Epithelial cell of proximal tubule (primary cell): ENCODE measurements around the gene PRR20G. TPM values are rescaled to one million over a fixed set of nuclear protein-coding genes. Genes with fewer than 3 reads are reported as not detected.

Experiments used
- DNase-seq: peaks from one replicate; pipeline ENCODE4 v3.0.0-alpha.2; 2011; ENCODE audit warnings: low read depth
- H3K4me3 ChIP-seq: 2 replicates; pipeline ENCODE4 v1.5.1; 2011; ENCODE audit warnings: low read depth, mild to moderate bottlenecking, low read length
- total RNA-seq: library from RNA; depleted of rRNA; stranded (reverse); fragments of >200 nt; gene quantifications from 2 replicates; pipeline ENCODE4 v1.2.3, GENCODE V29; 2015
- TF ChIP-seq, protein P1 (sequence below): conservative IDR thresholded peaks from 2 replicates; pipeline ENCODE4 v1.5.1; 2012; ENCODE audit warnings: low read depth, mild to moderate bottlenecking, low read length

Gene PRR20G
- total RNA-seq, 1 donor from 2014 or later = not detected

GRCh38 chr3:127264292-127264691 is 23.6 kb downstream of the PRR20G start:
- DNase-seq = no peak
- TF ChIP-seq, protein P1, sequence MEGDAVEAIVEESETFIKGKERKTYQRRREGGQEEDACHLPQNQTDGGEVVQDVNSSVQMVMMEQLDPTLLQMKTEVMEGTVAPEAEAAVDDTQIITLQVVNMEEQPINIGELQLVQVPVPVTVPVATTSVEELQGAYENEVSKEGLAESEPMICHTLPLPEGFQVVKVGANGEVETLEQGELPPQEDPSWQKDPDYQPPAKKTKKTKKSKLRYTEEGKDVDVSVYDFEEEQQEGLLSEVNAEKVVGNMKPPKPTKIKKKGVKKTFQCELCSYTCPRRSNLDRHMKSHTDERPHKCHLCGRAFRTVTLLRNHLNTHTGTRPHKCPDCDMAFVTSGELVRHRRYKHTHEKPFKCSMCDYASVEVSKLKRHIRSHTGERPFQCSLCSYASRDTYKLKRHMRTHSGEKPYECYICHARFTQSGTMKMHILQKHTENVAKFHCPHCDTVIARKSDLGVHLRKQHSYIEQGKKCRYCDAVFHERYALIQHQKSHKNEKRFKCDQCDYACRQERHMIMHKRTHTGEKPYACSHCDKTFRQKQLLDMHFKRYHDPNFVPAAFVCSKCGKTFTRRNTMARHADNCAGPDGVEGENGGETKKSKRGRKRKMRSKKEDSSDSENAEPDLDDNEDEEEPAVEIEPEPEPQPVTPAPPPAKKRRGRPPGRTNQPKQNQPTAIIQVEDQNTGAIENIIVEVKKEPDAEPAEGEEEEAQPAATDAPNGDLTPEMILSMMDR = no peak
- no peak overlapping the region for H3K4me3 ChIP-seq

- no peak for DNase-seq
- TF ChIP-seq, protein P1 = no peak
- H3K4me3 ChIP-seq = no peak overlapping the region
Measured at GRCh38 chr3:127263586-127264231, 24.1 kb downstream of the PRR20G start.

DNA sequence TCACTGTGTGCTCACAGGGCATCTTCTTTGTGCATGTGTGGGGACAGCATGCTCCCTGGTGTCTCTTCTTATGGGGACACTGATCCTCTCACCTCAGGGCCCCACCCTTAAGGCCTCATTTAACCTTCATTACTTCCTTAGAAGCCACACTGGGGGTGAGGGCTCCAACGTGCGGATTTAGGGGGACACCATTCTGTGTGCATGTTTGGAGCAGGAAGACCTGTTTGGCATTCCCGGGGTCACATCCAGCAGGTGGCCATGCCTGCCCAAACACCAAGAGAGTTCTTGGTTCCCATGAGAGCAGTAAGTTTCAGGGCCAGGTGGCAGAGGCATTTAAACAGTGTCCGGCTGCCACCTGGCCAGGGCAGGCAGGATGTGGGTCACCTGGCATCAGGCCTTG is 24.8 kb downstream of the PRR20G start:
- no peak for DNase-seq
- H3K4me3 ChIP-seq = no peak overlapping the region
- TF ChIP-seq, protein P1 = no peak

- DNase-seq = no peak
- TF ChIP-seq, protein P1 = no peak
- H3K4me3 ChIP-seq = no peak overlapping the region
Measured at GRCh38 chr3:127262533-127262932, 25.3 kb downstream of the PRR20G start.

DNA sequence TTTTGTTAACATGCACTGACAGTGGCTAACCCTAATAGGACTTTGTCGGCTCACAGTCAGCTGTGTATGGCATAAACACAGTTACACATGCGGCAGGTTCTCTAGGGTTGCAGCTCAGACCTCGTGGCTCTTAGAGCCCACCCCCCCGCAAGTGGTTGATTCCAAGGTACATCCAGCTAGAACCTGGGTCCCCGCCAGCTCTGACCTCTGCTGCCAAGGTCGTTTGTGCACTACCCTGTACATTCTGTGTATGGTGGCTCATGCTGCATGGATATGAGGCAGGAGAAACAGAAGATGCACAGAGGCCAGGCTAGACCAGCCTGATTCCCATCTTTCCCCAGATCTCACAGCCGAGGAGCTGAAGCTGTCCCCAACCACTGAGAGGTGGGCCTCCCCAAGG is 25.9 kb downstream of the PRR20G start:
- no peak for DNase-seq
- TF ChIP-seq, protein P1 = no peak
- no peak overlapping the region for H3K4me3 ChIP-seq

DNA sequence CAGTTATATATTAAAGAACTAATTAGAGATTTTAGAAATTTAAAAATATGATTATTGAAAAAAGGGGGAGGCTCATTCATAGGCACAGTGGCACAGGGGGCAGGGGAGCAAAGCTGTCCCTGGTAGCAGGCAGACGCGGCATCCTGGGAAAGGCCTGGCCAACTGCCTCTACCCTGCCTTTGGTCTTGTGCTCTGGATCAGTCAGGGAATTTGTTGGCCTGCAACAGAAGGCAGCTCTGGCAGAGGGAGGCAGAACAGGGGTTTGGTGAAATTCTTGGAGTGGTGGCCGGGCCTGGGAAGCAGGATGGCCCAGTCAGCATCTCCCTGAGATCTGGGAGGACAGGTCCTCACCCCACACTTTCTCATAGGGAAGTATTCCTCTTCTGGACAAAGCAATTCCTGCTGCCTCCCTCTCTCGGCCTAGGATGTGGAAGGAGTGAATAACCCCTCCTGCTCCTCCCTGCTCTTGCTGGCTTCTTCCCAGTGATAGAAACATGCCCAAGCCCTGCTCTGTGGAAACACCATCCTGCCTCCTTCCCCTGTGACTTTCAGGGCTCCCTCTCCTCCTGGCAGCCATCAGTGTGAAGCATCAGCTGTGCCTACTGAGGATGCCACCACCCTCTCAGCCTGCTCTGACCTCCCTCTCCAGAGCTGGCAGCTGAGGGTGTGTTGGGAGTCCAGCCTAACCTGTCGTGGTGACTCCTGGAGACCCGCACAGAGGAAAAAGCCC is 26.9 kb downstream of the PRR20G start:
- DNase-seq = no peak
- TF ChIP-seq, protein P1 = no peak
- no peak overlapping the region for H3K4me3 ChIP-seq
